HG02678 (cell line): ENCODE results near the gene C3orf22.

Experiments used
- ATAC-seq: cut with Tn5 transposase; IDR thresholded peaks from one replicate; pipeline ENCODE4 v1.9.1; 2021; ENCODE audit warnings: mild to moderate bottlenecking, moderate library complexity; ENCODE audit not compliant: unreplicated experiment

Gene C3orf22

DNA sequence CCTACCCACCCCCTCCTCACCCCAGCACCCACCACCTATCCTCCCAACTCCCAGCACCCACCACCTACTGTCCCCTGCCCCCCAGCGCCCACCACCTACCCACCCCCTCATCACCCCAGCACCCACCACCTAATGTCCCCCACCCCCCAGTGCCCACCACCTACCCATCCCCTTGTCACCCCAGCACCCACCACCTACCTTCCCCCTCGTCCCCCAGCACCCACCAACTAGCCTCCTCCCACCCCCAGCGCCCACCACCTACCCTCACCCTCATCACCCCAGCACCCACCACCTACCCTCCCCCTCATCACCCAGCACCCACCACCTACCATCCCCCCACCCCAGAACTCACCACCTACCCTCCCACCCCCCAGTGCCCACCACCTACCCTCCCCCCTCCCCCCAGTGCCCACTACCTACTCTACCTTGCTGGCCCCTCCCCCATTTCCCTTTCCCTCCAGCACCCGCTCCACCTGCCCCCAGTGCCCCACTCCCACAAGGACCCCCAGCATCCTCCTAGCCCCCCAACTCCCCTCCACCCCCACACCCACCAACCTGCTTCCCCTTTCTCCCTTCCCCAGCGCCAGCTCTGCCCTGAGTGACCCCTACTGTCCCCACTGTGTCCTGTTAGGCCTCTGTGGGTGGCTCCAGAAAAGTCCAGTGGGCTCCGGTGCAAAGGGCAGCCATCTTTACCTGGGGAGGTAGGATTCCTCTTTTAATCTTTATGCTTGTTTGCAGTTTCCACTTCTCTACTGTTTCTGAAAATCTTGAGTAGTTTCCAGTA is 42.4 kb downstream of the C3orf22 start:
- no peak for ATAC-seq

DNA sequence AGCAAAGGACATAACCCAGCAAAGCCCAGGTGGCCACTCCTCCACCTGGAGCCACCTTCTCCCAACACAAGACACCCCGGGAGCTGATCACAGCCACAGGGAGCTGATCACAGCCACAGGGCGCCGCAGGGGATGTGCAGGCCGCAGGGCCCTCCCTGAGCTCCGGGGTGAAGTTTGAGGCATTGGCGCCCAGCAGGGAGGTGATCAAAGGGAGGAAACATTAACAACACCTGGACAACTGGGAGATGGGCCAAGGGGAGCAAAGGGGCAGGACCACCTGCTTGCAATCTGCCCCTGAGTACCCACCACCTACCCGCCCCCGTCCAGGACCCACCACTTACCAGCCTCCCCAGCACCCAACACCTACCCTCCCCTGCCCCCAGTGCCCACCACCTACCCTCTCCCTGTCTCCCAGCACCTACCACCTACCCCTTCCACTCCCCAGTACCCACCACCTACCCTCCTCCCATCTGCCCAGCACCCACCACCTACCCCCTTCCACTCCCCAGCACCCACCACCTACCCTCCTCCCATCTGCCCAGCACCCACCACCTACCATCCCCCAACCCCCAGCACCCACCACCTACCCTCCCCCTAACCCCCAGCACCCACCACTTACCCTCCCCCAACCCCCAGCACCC is 43.5 kb downstream of the C3orf22 start:
- no peak for ATAC-seq

DNA sequence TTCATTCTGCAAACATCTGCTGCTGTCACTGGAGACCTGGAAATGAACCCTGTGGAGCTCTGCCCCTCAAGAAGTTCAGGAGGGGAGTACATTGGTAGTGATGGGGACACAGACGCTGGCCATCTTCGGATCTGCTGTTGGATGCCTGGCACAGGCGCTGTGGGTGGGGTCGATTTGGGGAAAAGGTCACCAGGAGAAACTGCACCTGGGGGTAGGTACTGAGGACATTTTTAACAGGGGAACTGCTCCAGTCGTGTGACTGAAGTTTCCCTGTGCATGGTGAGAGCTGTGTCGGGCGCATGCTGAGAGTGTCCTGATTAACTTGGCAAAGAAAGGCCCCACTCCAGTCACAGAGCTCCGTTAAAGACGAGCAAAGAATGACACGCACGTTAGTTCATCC is 44.6 kb downstream of the C3orf22 start:
- ATAC-seq: no peak

DNA sequence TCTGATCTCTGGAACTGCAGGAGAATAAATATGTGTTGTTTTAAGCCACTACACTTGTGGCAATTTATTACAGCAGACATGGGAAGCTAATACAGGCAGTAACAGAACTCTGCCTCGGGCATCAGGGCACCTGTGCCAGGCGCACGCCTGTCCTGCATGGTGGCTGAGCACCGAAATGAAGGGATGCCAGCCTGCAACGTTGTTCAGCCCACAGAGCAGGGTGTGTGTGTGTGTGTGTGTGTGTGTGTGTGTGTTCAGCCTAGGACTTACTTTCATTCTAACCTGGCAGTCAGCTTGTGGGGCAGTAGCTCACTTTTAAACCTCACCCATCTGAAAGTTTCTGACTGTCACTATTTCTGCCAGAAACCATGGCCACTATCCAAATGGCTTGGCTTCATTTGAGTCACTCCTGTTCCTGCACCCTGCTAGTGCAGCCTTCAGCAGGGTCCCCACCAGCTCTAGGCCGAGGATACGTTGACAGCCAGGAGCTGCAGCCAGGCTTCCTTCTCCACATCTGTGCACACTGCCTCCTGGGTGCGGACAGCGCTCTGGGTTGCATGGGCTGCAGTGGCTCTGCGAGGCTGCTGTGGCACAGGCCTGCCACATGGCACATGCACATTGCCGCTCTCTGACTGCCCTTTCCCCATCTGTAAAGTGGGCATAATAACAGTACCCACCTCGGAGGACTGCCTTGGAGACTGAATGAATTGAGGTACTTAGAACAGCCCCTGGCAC is 45.6 kb downstream of the C3orf22 start:
- ATAC-seq: no peak

DNA sequence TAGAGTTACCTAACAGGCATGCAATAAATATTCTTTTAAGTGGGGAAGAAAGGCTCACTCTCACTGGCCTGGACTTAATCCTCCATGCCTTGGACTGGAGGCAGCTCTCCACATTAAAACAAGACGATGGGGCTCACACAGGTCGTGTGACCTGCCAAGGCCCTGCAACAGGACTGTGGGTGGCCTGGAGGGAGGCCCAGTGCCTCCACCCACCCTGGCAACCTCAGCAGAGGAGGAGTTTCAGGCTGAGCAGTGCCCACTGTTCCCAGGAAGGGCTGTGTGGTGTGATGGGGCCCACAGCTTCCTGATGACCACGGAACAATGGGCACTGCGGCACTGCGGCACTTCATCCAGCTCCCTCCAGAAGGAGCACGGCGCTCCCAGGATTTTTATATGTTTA is 46.7 kb downstream of the C3orf22 start:
- ATAC-seq: no peak

DNA sequence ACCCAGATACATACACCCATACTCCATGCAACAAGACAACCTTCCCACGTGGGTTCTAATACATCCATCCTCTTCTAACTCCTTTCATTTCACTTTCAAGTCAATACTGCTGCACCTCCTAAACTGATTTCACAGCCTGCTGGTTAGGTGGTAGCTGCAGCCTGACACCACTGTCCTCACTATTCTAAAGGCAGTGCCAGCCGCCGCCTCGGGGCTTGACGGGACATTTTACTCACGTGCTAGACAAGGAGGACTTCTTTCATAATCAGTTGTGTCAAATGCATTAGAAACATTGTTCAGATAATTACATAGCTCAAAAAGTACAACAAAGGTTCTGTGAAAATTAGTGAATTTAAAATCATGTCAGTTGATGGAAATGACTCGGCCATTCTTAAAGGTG is 47.4 kb downstream of the C3orf22 start:
- ATAC-seq: no peak

DNA sequence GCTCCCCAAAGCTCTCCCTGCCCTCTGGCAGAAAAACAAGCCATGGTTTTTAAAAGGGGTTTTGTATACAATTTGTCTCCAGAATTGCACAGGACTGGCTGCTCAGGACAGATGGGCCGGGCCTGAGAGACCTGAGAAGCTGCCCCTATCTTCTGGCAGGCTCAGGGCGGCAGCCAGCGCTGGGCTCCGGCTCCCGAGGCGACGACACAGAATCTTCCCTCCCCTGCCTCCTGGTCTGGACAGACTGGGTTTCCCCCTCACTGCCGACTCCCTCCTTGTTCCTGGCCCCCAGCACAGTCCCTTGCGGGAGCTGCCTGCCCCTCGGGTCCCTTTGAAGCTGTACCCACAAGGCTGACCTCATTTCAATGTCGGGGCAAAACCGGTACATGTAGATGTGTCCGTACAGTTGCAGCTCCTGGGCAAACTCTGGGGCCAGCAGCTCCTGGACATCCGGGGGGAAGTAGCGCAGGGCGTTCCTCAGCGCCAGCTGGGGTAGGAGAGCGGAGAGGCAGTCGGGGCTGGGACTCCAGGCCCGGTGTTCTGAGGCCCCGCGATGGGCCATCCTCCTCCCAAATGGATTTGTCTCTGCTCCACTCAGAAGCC is 48.3 kb downstream of the C3orf22 start:
- no peak for ATAC-seq

DNA sequence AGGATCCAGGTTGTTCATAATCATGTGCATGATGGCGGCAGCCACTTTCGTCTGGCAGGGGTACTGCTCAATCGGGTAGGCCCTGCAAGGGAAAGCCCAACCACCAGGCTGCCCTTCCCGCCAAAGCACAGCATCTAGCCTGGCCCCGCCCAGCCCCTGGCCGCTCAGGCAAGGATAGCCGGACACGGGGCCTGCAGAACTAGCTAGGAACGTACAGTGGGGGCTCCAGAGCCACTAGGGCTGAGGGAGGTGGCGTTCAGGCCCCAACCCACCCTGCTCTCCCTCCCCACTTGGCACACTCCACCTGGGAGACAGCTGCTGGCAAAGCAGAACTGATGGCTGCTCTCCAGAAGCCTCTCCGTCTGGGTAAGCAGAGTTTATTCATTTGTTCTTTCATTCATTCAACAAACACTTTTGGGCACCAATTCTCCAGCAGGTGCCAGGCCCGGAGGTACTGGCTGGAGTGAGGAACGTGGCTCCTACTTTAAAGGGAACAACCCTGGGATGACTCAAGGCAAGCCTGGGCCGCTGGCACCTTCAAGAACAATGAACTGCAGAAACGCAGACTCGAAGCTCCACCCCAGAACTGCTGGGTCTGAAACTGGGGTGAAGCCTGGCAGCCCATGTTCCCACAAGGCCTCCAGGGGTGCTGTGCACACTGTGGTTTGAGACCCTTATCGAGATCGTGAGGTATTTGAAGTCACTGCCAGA is 49.0 kb downstream of the C3orf22 start:
- no peak for ATAC-seq

DNA sequence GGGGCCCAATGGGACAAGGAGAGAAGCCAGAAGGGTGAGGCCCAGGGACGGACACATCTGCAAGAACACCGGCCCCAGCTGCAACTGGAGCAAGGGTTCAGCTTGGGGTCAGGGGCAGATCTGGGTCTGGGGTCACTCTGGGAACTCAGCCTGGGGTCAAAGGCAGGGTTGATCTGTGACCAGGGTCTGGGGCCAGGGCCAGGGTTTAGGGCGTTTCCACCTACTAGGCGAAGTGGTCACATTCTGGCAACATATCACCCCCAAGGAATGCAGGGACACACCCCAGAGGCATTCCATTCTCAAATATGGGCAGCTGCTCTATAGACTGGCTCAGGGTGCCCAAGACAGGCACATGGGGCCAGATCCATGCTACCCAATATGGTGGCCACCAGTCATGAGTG is 50.2 kb downstream of the C3orf22 start:
- no peak for ATAC-seq

DNA sequence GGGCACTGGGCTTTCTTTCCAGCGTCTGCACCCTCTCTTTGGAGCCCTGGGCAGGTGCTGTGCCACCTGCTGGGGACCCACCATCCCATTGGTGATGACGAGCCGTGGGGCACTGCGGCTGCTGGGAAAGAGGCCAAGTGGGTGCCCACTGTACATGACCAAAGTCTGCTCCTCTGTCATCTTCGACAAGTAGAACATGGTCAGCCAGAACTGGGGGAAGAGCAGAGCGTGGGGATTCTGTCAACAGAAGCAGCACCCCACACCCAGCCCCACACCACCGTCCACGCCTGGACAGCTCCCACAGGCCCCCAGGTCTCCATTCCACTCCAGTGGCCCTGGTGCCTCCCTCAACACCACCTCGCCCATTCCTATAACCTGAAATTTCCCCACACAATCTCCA is 50.8 kb downstream of the C3orf22 start:
- no peak for ATAC-seq

DNA sequence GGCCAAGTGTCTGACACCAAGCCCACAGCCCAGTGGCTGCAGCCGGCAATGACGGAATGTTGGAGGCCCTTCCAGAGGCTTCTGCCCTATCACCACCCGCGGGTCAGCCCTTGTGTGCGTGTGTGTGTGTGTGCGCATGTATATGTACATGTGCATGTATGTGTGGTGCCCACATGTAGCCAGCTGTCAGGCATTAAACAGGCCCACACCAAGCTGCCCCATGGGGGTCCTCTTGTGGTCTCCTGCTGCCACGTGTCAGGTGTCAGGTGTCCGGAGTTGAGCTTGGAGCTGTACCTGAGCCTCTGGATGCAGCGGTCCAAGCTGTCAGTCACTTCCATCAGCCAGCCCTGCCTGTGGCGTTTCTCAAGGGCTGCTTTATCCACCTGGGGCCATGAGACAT is 55.0 kb downstream of the C3orf22 start:
- no peak for ATAC-seq

DNA sequence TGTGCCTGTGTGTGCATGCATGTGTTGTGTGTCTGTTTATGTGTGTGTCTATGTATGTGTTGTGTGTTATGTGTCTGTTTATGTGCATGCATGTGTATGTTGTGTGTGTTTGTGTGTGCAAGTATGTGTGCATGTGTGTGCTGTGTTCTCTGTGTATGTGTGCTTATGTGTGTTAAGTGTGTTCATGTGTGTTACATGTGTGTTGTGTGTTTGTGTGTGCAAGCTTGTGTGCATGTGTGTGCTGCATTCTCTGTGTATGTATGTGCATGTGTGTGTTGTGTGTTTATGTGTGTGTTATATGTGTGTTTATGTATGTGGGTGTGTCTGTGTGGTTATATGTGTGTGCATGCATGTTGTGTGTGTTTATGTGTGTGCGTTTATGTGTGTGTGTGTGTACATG is 56.1 kb downstream of the C3orf22 start:
- ATAC-seq: no peak

DNA sequence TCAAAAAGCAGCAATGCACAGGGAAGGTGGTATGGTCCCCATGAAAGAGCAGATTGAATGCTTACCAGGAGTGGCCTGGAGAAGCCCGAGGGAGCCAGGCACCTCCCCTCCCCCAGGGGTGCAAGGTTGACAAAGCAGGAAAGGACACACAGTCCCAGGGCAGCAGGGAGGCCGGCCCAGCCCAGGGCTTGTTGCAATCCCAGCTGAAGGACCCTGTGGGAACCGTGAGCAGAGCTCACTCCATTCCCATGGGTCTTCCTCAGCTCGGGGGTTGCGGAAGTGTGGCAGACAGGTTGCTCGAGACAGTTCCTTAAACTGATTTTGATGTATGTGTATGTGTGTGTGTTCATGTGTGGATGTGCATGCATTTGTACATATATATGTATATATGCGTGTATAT is 57.0 kb downstream of the C3orf22 start:
- no peak for ATAC-seq

DNA sequence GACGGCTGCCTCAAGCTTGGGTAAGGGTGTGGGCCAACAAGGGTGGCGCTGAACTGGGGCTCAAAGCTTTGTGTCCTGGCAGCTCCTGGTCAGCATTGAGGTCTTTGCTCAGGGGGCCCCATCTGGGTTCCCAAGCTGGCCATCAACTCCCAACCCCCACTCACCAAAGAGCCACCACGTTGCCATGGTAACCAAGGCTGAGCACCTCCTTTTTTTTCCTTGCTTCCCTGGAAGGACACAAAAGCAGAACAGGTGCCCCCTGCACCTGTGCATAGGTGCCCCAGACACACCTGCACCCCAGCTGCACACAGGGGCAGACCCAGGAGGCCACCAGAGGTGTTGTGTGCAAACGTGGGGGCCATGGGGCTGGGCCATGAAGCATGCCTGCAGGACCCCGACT is 57.7 kb downstream of the C3orf22 start:
- ATAC-seq: no peak

DNA sequence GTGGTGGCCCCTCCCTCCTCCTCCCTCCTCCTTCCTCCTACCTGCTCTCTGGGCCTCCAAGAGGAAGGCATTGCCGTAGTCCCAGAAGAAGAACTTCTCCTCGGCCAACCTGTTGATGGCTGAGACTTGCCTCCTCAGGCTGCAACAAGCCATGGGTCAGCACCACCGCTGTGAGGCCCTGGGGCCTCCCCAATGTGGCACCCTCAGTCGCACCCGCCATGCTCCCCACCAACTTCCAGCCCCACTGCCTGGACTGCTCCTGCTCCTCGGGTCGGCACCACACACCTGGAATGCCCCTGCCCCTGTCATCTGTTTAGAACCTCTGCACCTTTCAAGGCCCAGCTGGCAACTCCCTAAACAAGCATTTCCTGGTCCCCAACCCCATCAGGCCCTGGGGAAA is 58.7 kb downstream of the C3orf22 start:
- ATAC-seq: no peak
